WERI-Rb-1 (cell line): ENCODE results near the gene SOCS2.

ENCODE experiments used
- DNase-seq: peaks from one replicate; pipeline ENCODE4 v3.0.0-alpha.2; 2020
- H3K27ac ChIP-seq: fragments of 250-450 bp; sonication (Bioruptor Pico); 2 replicates; pipeline ENCODE4 v1.5.1; 2020; ENCODE audit warnings: mild to moderate bottlenecking, moderate library complexity
- H3K27me3 ChIP-seq: fragments of 250-450 bp; sonication (Bioruptor Pico); 2 replicates; pipeline ENCODE4 v1.5.1; 2021; ENCODE audit warnings: mild to moderate bottlenecking, low read depth, moderate library complexity; ENCODE audit not compliant: insufficient read depth, severe bottlenecking
- H3K36me3 ChIP-seq: fragments of 250-450 bp; sonication (Bioruptor Pico); 2 replicates; pipeline ENCODE4 v1.5.1; 2020; ENCODE audit warnings: mild to moderate bottlenecking, moderate library complexity
- H3K4me3 ChIP-seq: 2 replicates; pipeline ENCODE4 v1.5.1; 2011; ENCODE audit warnings: low read depth, mild to moderate bottlenecking, control low read depth, low read length
- H3K9me3 ChIP-seq: fragments of 250-450 bp; sonication (Bioruptor Pico); 2 replicates; pipeline ENCODE4 v1.5.1; 2021; ENCODE audit warnings: mild to moderate bottlenecking, moderate library complexity; ENCODE audit not compliant: severe bottlenecking
- CTCF ChIP-seq: IDR thresholded peaks from 2 replicates; pipeline ENCODE4 v1.5.1; 2011; ENCODE audit warnings: low read depth, mild to moderate bottlenecking, control low read depth, inconsistent platforms, low read length

The SOCS2 gene

GRCh38 chr12:93577222-93577621 is 4.7 kb downstream of the SOCS2 start:
- Histone ChIP-seq H3K4me3 (no peak overlapping the region), H3K9me3 (no peaks in the 10 kb centered on the region), H3K36me3 (peaks cover 16% of the 10 kb centered on the region), H3K27ac (no peak overlapping the region), H3K27me3 (no peaks in the 10 kb centered on the region)
- DNase-seq, result no peak
- no peak for TF ChIP-seq CTCF

GRCh38 chr12:93578221-93578620 is 5.7 kb downstream of the SOCS2 start:
- DNase-seq, result no peak
- Histone ChIP-seq H3K27ac (no peak overlapping the region), H3K27me3 (no peaks in the 10 kb centered on the region), H3K4me3 (no peak overlapping the region), H3K36me3 (peaks cover 14% of the 10 kb centered on the region), H3K9me3 (no peaks in the 10 kb centered on the region)
- no peak for TF ChIP-seq CTCF

- DNase-seq, result no peak
- H3K9me3 ChIP-seq, result no peaks in the 10 kb centered on the region
- no peak overlapping the region for H3K27ac ChIP-seq
- H3K36me3 ChIP-seq, result peaks cover 7% of the 10 kb centered on the region
- H3K4me3 ChIP-seq, result no peak overlapping the region
- no peaks in the 10 kb centered on the region for H3K27me3 ChIP-seq
- TF ChIP-seq CTCF, result no peak
Observed at GRCh38 chr12:93580682-93581081, 8.2 kb downstream of the SOCS2 start.

GRCh38 chr12:93581370-93581769 is 8.9 kb downstream of the SOCS2 start:
- peaks cover 7% of the 10 kb centered on the region for H3K36me3 ChIP-seq
- no peaks in the 10 kb centered on the region for H3K9me3 ChIP-seq
- H3K27ac ChIP-seq, result no peak overlapping the region
- no peaks in the 10 kb centered on the region for H3K27me3 ChIP-seq
- no peak for DNase-seq
- H3K4me3 ChIP-seq, result no peak overlapping the region
- no peak for TF ChIP-seq CTCF

GRCh38 chr12:93582351-93582750 is 9.9 kb downstream of the SOCS2 start:
- Histone ChIP-seq H3K4me3 (no peak overlapping the region), H3K27ac (no peak overlapping the region), H3K36me3 (peaks cover 3% of the 10 kb centered on the region), H3K27me3 (no peaks in the 10 kb centered on the region), H3K9me3 (no peaks in the 10 kb centered on the region)
- DNase-seq, result no peak
- TF ChIP-seq CTCF, result no peak

GRCh38 chr12:93583627-93584392 is 11.3 kb downstream of the SOCS2 start:
- peaks cover 3% of the 10 kb centered on the region for H3K36me3 ChIP-seq
- H3K9me3 ChIP-seq, result no peaks in the 10 kb centered on the region
- H3K27me3 ChIP-seq, result no peaks in the 10 kb centered on the region
- DNase-seq, result no peak
- no peak overlapping the region for H3K4me3 ChIP-seq
- TF ChIP-seq CTCF, result no peak
- H3K27ac ChIP-seq, result no peak overlapping the region
